K562 (cell line): ENCODE measurements around the gene SPRYD7. TPM values are rescaled to one million over a fixed set of nuclear protein-coding genes. Genes with fewer than 3 reads are reported as not detected.

Source experiments
- ATAC-seq: fragments of 200-7000 bp; cut with Tn5 transposase; 3 replicates; pipeline ENCODE4 v1.9.1; 2020; ENCODE audit warnings: moderate library complexity
- BruUV-seq: library from RNA; stranded (reverse); fragments of 400-500 nt; replicated peaks from 2 replicates; lab custom pipeline; 2021; lab: Mats Ljungman, UMichigan
- CTCF ChIA-PET: fragments of 300-600 bp; formaldehyde crosslinking; extraction: SDS; loops from one replicate; lab custom pipeline; 2021; ENCODE audit warnings: low intra/inter-chr PET ratio; lab: Yijun Ruan, JAX
- POLR2A ChIA-PET: fragments of 300-600, 350-650 bp; sonication (Branson Sonifier 250); formaldehyde crosslinking; extraction: SDS; loops from one replicate; lab custom pipeline; 2021; ENCODE audit warnings: antibody characterized with exemption, inconsistent platforms; lab: Yijun Ruan, JAX
- DNase-seq, 4 experiments: peaks; one replicate each; pipeline versions ENCODE4 v3.0.0 to v3.0.0-alpha.2; 2011 to 2018; ENCODE audit warnings: low spot score in 3 of 4, mixed read lengths in 3 of 4; ENCODE audit errors: extremely low read depth in 1 of 4
- FAIRE-seq: peaks from 2 replicates; lab custom pipeline; 2011; peaks lifted over from hg19 to GRCh38; lab: Jason Lieb, UNC
- H2AFZ ChIP-seq: 2 replicates; pipeline ENCODE4 v1.6.0; 2011; ENCODE audit warnings: low read depth, low read length, control low read depth, inconsistent platforms
- H3K27ac ChIP-seq: fragments of 200-600 bp; 3 replicates; pipeline ENCODE4 v1.8.0; 2011; ENCODE audit warnings: low read depth, mild to moderate bottlenecking, control low read depth, inconsistent platforms, low read length, moderate library complexity, mixed read lengths; ENCODE audit errors: extremely low read depth
- H3K27me3 ChIP-seq, 2 experiments: fragments of 300-600 bp in 1 of 2; 2 replicates in 1 of 2; 3 replicates in 1 of 2; pipeline versions ENCODE4 v1.6.0 to v1.8.0; 2011; ENCODE audit warnings: inconsistent platforms in 2 of 2, low read length in 2 of 2, mild to moderate bottlenecking in 1 of 2, mixed read lengths in 1 of 2, moderate library complexity in 1 of 2; ENCODE audit not compliant: control insufficient read depth in 2 of 2, insufficient read depth in 2 of 2
- H3K36me3 ChIP-seq: fragments of 300-600 bp; 3 replicates; pipeline ENCODE4 v1.8.0; 2011; ENCODE audit warnings: mild to moderate bottlenecking, low read length, inconsistent platforms; ENCODE audit not compliant: control insufficient read depth, insufficient read depth
- H3K4me1 ChIP-seq, 2 experiments: fragments of 200-600 bp in 1 of 2; replicated peaks in 1 of 2; 2 replicates in 1 of 2; 3 replicates in 1 of 2; pipeline versions ENCODE4 v1.5.1 to v1.8.0; 2011; ENCODE audit warnings: inconsistent platforms in 2 of 2, low read length in 2 of 2, mild to moderate bottlenecking in 1 of 2, mixed read lengths in 1 of 2, moderate library complexity in 1 of 2; ENCODE audit not compliant: control insufficient read depth in 2 of 2, insufficient read depth in 2 of 2
- H3K4me2 ChIP-seq: 2 replicates; pipeline ENCODE4 v1.6.1; 2011; ENCODE audit warnings: low read length, control low read depth, inconsistent platforms, mixed read lengths; ENCODE audit not compliant: insufficient read depth
- H3K4me3 ChIP-seq: fragments of 200-600 bp; sonication (generic), shearing (Covaris generic); 2 replicates; pipeline ENCODE4 v1.5.1; 2016; ENCODE audit warnings: control low read depth, inconsistent platforms
- H3K79me2 ChIP-seq: fragments of 200-600 bp; 3 replicates; pipeline ENCODE4 v1.8.0; 2011; ENCODE audit warnings: low read length, inconsistent platforms; ENCODE audit not compliant: control insufficient read depth, insufficient read depth
- H3K9ac ChIP-seq, 2 experiments: 2 replicates each; pipeline versions ENCODE4 v1.6.0 to v1.6.1; 2011; ENCODE audit warnings: low read depth in 2 of 2, low read length in 2 of 2, control low read depth in 1 of 2, inconsistent platforms in 1 of 2, mild to moderate bottlenecking in 1 of 2, mixed read lengths in 1 of 2; ENCODE audit not compliant: insufficient read depth in 1 of 2
- H3K9me1 ChIP-seq: one replicate; pipeline ENCODE4 v1.6.0; 2011; ENCODE audit warnings: inconsistent platforms, mild to moderate bottlenecking, low read length, moderate library complexity; ENCODE audit not compliant: control insufficient read depth, insufficient read depth
- H3K9me3 ChIP-seq: replicated peaks from 2 replicates; pipeline ENCODE4 v1.5.1; 2011; ENCODE audit warnings: low read depth, low read length, inconsistent platforms; ENCODE audit not compliant: control insufficient read depth, insufficient read depth
- H4K20me1 ChIP-seq: replicated peaks from 2 replicates; pipeline ENCODE4 v1.6.1; 2011; ENCODE audit warnings: low read length, inconsistent platforms, mixed read lengths; ENCODE audit not compliant: control insufficient read depth, insufficient read depth
- C11orf30 ChIP-seq: fragments of 450-650 bp; IDR thresholded peaks from 2 replicates; pipeline ENCODE4 v1.6.1; 2016; ENCODE audit warnings: low read depth, mild to moderate bottlenecking
- CBX8 ChIP-seq: fragments of 200-600 bp; sonication (generic); IDR thresholded peaks from 2 replicates; pipeline ENCODE4 v1.6.1; 2012; ENCODE audit warnings: borderline replicate concordance, mixed run types, low read depth, mild to moderate bottlenecking, moderate library complexity, mixed read lengths, low read length, control low read depth, inconsistent platforms; ENCODE audit not compliant: poor library complexity, severe bottlenecking; ENCODE audit errors: extremely low read depth
- HNRNPLL ChIP-seq: fragments of 200-400 bp; formaldehyde crosslinking; IDR thresholded peaks from 2 replicates; pipeline ENCODE4 v1.6.1; 2017; ENCODE audit warnings: low read length, low read depth, mild to moderate bottlenecking; ENCODE audit not compliant: poor library complexity, severe bottlenecking
- MAFF ChIP-seq: IDR thresholded peaks from 2 replicates; pipeline ENCODE4 v1.6.1; 2012; ENCODE audit warnings: low read length, improper control_type of control experiment
- MAFK ChIP-seq: IDR thresholded peaks from 2 replicates; pipeline ENCODE4 v1.6.1; 2011; ENCODE audit warnings: low read length, improper control_type of control experiment
- MTA1 ChIP-seq: fragments of 450-650 bp; IDR thresholded peaks from 2 replicates; pipeline ENCODE4 v1.6.1; 2017; ENCODE audit warnings: borderline replicate concordance
- PHF20 ChIP-seq: fragments of 450-650 bp; IDR thresholded peaks from 2 replicates; pipeline ENCODE4 v1.6.1; 2018; ENCODE audit not compliant: partially characterized antibody
- TARDBP ChIP-seq: fragments of 450-650 bp; IDR thresholded peaks from 2 replicates; pipeline ENCODE4 v1.6.1; 2016
- TFAM ChIP-seq: fragments of 250-450 bp; sonication (Bioruptor Pico); conservative IDR thresholded peaks from 2 replicates; pipeline ENCODE4 v1.5.0; 2021; ENCODE audit warnings: mild to moderate bottlenecking, moderate library complexity
- TFE3 ChIP-seq: fragments of 450-650 bp; formaldehyde crosslinking; IDR thresholded peaks from 2 replicates; pipeline ENCODE4 v1.4.0; 2020; ENCODE audit warnings: mild to moderate bottlenecking, mixed read lengths
- ZNF316 ChIP-seq: fragments of 450-650 bp; IDR thresholded peaks from 2 replicates; pipeline ENCODE4 v1.6.1; 2016
- ZNF354B ChIP-seq: fragments of 250-450 bp; sonication (Bioruptor Pico); IDR thresholded peaks from 2 replicates; pipeline ENCODE4 v1.4.0; 2020
- ZNF445 ChIP-seq: fragments of 250-450 bp; sonication (Bioruptor Pico); IDR thresholded peaks from 2 replicates; pipeline ENCODE4 v1.4.0; 2020; ENCODE audit warnings: low read depth, mild to moderate bottlenecking, moderate library complexity
- WGBS: fragments of 100-300 bp; shearing (Covaris generic); methylation state at CpG from one replicate; pipeline ENCODE4 v1.1.6; 2016; ENCODE audit warnings: low coverage, mixed read lengths; ENCODE audit not compliant: insufficient coverage; ENCODE audit errors: missing lambda C conversion rate; 5-methylcytosine and 5-hydroxymethylcytosine counted together
- in situ Hi-C: fragments of 300-500 bp; cut with MboI; formaldehyde crosslinking; loops from 4 replicates; pipeline ENCODE4 v1.15.0; 2018; ENCODE audit warnings: inconsistent platforms, mixed read lengths
- intact Hi-C: fragments of 100-400 bp; cut with micrococcal nuclease; formaldehyde crosslinking; loops from 2 replicates; pipeline ENCODE4 v1.14.2; 2022
- polyA plus RNA-seq, 8 experiments: library from polyadenylated mRNA; depleted of rRNA in 4 of 8; stranded (reverse) in 5 of 8; unstranded in 3 of 8; fragments of >200 nt; fragmentation: Nextera tagmentation in 2 of 8; fragmentation: Illumina TruSeq in 1 of 8; extraction: Ambion mirVana in 2 of 8; extraction: Trizol in 1 of 8; gene quantifications; 2 replicates each; pipeline versions ENCODE4 v1.2.1 to v1.2.3, GENCODE V29; 2011 to 2014; ENCODE audit warnings: inconsistent platforms in 1 of 8, missing spikeins in 1 of 8
- total RNA-seq, 7 experiments: library from RNA; depleted of rRNA in 6 of 7; stranded (reverse); fragments of >200 nt in 6 of 7; fragmentation: Illumina TruSeq in 2 of 7; extraction: Trizol in 2 of 7; gene quantifications; 2 replicates each; pipeline versions ENCODE4 v1.2.1 to v1.2.3, GENCODE V29; 2011 to 2021; ENCODE audit warnings: low replicate concordance in 1 of 7
- TF ChIP-seq, protein P1 (sequence below): fragments of 450-650 bp; IDR thresholded peaks from 2 replicates; pipeline ENCODE4 v1.6.1; 2017; ENCODE audit warnings: mild to moderate bottlenecking, moderate library complexity

SPRYD7 gene
- total and polyA plus RNA-seq, 9 of the 15 experiments (the other 6 are each of a cell fraction or from before 2014, with no cell fraction given), result 4.3 to 11.0 (median 7.9) TPM

- POLR2A ChIA-PET, result interaction anchor here (1.0 to 1.2 kb wide), 2 partner anchors 10 to 11 kb away, joined by 3 to 4 read pairs; no protein-coding TSS in a partner anchor
- WGBS, result 10% methylated on average over 1 of the region's 1 CpG
- CTCF ChIA-PET, result no interaction called here
- TF ChIP-seq ZNF316 (peak; percentile 61; the same call in 1 of the 2 replicates), C11orf30 (peak; percentile 34; the same call in 1 of the 2 replicates), MAFK (peak; percentile 73), TFAM (CRISPR knock-in tag) (no peak), HNRNPLL (no peak), MAFF (peak; percentile 53; the same call in 1 of the 2 replicates), ZNF354B (CRISPR knock-in tag) (no peak)
- H4K20me1 ChIP-seq, result no peaks in the 10 kb centered on the region
- H3K9me1 ChIP-seq, result no peaks in the 10 kb centered on the region
- in situ Hi-C loops (no loop called here), intact Hi-C loops (no loop called here)
- no peak for FAIRE-seq
- H3K4me2 ChIP-seq, result no peak overlapping the region
- no peak for ATAC-seq
- H3K27me3 ChIP-seq, result no peaks in the 10 kb centered on the region
- BruUV-seq, result no TSS peak
- H3K79me2 ChIP-seq, result peaks cover 23% of the 10 kb centered on the region
- H3K4me3 ChIP-seq, result no peak overlapping the region
- no peak for DNase-seq
- 0 out of 3 replicates have a peak, but pooled peaks cover 2% of the 10 kb centered on the region for H3K36me3 ChIP-seq
- H3K9ac ChIP-seq, result no peak overlapping the region
- no peaks in the 10 kb centered on the region for H3K9me3 ChIP-seq
- H3K4me1 ChIP-seq, result peaks cover 2 to 9% of the 10 kb centered on the region in 2 experiments; a peak in 3 of 5 replicates
- no peak overlapping the region for H2AFZ ChIP-seq
- no peak overlapping the region for H3K27ac ChIP-seq
Measured at GRCh38 chr13:49932868-49933267, 3.3 kb downstream of the SPRYD7 start.

DNA sequence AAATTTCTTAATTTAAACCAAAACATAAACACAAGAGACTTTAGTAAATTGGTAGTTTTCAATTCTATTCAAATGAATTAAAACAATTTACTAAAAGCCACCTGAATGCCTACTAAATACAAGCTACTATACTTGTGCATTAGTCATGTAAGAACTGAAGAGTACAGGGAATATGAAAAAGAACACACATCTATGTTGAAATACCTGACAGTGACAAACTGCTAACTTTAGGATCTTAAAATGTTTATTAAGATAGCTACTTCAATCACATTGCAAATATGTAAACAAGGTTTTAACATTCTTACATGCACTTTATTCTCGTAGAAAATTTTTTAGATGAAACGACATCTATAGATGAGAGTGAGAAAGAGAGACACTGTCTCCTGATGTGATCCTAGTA is 4.1 kb downstream of the SPRYD7 start:
- BruUV-seq, result no TSS peak
- no peak overlapping the region for H3K4me3 ChIP-seq
- peaks cover 2 to 8% of the 10 kb centered on the region in 2 experiments; a peak in 3 of 5 replicates for H3K4me1 ChIP-seq
- POLR2A ChIA-PET, result no interaction called here
- FAIRE-seq (no peak), ATAC-seq (no peak), DNase-seq (no peak)
- WGBS, result 95% methylated on average over 2 of the region's 2 CpGs
- no peaks in the 10 kb centered on the region for H3K9me1 ChIP-seq
- H3K4me2 ChIP-seq, result no peak overlapping the region
- H3K36me3 ChIP-seq, result peaks cover 7% of the 10 kb centered on the region; the same call in 1 of the 3 replicates
- no peaks in the 10 kb centered on the region for H3K9me3 ChIP-seq
- in situ Hi-C loops, result no loop called here
- H3K27me3 ChIP-seq, result no peaks in the 10 kb centered on the region
- peaks cover 23% of the 10 kb centered on the region for H3K79me2 ChIP-seq
- TF ChIP-seq CBX8, result no peak
- TF ChIP-seq TARDBP, result no peak
- no peak for TF ChIP-seq PHF20
- no peak for TF ChIP-seq MTA1
- TF ChIP-seq ZNF445 (CRISPR knock-in tag), result no peak
- TF ChIP-seq, protein P1, sequence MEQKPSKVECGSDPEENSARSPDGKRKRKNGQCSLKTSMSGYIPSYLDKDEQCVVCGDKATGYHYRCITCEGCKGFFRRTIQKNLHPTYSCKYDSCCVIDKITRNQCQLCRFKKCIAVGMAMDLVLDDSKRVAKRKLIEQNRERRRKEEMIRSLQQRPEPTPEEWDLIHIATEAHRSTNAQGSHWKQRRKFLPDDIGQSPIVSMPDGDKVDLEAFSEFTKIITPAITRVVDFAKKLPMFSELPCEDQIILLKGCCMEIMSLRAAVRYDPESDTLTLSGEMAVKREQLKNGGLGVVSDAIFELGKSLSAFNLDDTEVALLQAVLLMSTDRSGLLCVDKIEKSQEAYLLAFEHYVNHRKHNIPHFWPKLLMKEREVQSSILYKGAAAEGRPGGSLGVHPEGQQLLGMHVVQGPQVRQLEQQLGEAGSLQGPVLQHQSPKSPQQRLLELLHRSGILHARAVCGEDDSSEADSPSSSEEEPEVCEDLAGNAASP, result no peak
- TF ChIP-seq TFE3 (CRISPR knock-in tag), result no peak
- TF ChIP-seq, all 486 proteins: peak for 0
- H3K9ac ChIP-seq, result no peak overlapping the region
- no peaks in the 10 kb centered on the region for H4K20me1 ChIP-seq
- no peak overlapping the region for H3K27ac ChIP-seq
- H2AFZ ChIP-seq, result no peak overlapping the region
- CTCF ChIA-PET, result no interaction called here
- intact Hi-C loops, result no loop called here
